ENCODE results near the gene HABP4. TPM values are rescaled to one million over a fixed set of nuclear protein-coding genes. Genes with fewer than 3 reads are reported as not detected.

The HABP4 gene
- total and polyA plus RNA-seq, 9 of the 15 experiments (the other 6 are each of a cell fraction or from before 2014, with no cell fraction given) = 0.38 to 2.4 (median 1.9) TPM

DNA sequence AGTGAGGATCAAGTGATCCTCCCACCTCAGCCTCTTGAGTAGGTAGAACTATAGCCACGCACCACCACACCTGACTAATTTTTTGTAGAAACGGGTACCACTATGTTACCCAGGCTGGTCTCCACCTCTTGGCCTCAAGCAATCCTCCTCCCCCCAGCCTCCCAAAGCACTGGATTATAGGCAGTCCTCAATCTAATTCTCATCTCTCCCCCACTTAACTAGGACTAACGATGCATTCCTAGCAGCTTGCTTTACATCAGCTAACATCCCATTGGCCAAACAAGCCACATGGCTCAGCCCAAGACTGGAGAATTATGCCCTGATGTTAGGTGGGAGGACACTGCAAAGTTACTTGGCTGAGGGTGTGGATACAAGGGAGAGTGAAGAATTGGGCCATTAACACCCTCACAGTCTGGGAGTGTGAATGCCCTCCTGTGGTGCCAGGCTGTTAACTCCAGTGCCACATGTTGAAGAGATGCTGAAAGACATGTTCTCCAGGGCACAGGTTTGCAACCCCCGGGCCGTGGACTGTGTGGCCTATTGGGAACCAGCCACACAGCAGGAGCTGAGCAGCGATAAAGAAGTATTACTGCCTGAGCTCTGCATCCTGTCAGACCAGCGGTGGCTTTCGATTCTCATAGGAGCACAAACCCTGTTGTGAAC, 26.5 kb upstream of the HABP4 start (continued):
- TF ChIP-seq, protein P1, sequence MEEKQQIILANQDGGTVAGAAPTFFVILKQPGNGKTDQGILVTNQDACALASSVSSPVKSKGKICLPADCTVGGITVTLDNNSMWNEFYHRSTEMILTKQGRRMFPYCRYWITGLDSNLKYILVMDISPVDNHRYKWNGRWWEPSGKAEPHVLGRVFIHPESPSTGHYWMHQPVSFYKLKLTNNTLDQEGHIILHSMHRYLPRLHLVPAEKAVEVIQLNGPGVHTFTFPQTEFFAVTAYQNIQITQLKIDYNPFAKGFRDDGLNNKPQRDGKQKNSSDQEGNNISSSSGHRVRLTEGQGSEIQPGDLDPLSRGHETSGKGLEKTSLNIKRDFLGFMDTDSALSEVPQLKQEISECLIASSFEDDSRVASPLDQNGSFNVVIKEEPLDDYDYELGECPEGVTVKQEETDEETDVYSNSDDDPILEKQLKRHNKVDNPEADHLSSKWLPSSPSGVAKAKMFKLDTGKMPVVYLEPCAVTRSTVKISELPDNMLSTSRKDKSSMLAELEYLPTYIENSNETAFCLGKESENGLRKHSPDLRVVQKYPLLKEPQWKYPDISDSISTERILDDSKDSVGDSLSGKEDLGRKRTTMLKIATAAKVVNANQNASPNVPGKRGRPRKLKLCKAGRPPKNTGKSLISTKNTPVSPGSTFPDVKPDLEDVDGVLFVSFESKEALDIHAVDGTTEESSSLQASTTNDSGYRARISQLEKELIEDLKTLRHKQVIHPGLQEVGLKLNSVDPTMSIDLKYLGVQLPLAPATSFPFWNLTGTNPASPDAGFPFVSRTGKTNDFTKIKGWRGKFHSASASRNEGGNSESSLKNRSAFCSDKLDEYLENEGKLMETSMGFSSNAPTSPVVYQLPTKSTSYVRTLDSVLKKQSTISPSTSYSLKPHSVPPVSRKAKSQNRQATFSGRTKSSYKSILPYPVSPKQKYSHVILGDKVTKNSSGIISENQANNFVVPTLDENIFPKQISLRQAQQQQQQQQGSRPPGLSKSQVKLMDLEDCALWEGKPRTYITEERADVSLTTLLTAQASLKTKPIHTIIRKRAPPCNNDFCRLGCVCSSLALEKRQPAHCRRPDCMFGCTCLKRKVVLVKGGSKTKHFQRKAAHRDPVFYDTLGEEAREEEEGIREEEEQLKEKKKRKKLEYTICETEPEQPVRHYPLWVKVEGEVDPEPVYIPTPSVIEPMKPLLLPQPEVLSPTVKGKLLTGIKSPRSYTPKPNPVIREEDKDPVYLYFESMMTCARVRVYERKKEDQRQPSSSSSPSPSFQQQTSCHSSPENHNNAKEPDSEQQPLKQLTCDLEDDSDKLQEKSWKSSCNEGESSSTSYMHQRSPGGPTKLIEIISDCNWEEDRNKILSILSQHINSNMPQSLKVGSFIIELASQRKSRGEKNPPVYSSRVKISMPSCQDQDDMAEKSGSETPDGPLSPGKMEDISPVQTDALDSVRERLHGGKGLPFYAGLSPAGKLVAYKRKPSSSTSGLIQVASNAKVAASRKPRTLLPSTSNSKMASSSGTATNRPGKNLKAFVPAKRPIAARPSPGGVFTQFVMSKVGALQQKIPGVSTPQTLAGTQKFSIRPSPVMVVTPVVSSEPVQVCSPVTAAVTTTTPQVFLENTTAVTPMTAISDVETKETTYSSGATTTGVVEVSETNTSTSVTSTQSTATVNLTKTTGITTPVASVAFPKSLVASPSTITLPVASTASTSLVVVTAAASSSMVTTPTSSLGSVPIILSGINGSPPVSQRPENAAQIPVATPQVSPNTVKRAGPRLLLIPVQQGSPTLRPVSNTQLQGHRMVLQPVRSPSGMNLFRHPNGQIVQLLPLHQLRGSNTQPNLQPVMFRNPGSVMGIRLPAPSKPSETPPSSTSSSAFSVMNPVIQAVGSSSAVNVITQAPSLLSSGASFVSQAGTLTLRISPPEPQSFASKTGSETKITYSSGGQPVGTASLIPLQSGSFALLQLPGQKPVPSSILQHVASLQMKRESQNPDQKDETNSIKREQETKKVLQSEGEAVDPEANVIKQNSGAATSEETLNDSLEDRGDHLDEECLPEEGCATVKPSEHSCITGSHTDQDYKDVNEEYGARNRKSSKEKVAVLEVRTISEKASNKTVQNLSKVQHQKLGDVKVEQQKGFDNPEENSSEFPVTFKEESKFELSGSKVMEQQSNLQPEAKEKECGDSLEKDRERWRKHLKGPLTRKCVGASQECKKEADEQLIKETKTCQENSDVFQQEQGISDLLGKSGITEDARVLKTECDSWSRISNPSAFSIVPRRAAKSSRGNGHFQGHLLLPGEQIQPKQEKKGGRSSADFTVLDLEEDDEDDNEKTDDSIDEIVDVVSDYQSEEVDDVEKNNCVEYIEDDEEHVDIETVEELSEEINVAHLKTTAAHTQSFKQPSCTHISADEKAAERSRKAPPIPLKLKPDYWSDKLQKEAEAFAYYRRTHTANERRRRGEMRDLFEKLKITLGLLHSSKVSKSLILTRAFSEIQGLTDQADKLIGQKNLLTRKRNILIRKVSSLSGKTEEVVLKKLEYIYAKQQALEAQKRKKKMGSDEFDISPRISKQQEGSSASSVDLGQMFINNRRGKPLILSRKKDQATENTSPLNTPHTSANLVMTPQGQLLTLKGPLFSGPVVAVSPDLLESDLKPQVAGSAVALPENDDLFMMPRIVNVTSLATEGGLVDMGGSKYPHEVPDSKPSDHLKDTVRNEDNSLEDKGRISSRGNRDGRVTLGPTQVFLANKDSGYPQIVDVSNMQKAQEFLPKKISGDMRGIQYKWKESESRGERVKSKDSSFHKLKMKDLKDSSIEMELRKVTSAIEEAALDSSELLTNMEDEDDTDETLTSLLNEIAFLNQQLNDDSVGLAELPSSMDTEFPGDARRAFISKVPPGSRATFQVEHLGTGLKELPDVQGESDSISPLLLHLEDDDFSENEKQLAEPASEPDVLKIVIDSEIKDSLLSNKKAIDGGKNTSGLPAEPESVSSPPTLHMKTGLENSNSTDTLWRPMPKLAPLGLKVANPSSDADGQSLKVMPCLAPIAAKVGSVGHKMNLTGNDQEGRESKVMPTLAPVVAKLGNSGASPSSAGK (IDR thresholded peaks at IDR 0.05) = peak; percentile 46
- TF ChIP-seq, protein P2, sequence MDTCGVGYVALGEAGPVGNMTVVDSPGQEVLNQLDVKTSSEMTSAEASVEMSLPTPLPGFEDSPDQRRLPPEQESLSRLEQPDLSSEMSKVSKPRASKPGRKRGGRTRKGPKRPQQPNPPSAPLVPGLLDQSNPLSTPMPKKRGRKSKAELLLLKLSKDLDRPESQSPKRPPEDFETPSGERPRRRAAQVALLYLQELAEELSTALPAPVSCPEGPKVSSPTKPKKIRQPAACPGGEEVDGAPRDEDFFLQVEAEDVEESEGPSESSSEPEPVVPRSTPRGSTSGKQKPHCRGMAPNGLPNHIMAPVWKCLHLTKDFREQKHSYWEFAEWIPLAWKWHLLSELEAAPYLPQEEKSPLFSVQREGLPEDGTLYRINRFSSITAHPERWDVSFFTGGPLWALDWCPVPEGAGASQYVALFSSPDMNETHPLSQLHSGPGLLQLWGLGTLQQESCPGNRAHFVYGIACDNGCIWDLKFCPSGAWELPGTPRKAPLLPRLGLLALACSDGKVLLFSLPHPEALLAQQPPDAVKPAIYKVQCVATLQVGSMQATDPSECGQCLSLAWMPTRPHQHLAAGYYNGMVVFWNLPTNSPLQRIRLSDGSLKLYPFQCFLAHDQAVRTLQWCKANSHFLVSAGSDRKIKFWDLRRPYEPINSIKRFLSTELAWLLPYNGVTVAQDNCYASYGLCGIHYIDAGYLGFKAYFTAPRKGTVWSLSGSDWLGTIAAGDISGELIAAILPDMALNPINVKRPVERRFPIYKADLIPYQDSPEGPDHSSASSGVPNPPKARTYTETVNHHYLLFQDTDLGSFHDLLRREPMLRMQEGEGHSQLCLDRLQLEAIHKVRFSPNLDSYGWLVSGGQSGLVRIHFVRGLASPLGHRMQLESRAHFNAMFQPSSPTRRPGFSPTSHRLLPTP (IDR thresholded peaks at IDR 0.05; ENCODE audit: borderline replicate concordance, extremely low read depth, insufficient read length) = no peak
- TF ChIP-seq RFX5 (IDR thresholded peaks at IDR 0.05; ENCODE audit: low read depth, low read length) (no peak), ATF1 (CRISPR knock-in tag; IDR thresholded peaks at IDR 0.05) (no peak), ATF1 (tag; IDR thresholded peaks at IDR 0.05) (no peak), RCOR1 (IDR thresholded peaks at IDR 0.05; ENCODE audit: borderline replicate concordance in 1 of 2, low read depth in 2 of 2, low read length in 2 of 2) (0 out of 4 replicates have a peak, but pooled peaks of 1 of the 2 experiments have one; percentile 21), MTA1 (IDR thresholded peaks at IDR 0.05; ENCODE audit: borderline replicate concordance) (no peak), XRCC4 (IDR thresholded peaks at IDR 0.05; ENCODE audit: extremely low read depth, insufficient read depth, insufficient read length) (no peak)
